HCT116 (cell line): ENCODE results near the gene SLC30A3. TPM values are rescaled to one million over a fixed set of nuclear protein-coding genes. Genes with fewer than 3 reads are reported as not detected.

Source experiments
- ATAC-seq: fragments of 200-7000 bp; cut with Tn5 transposase; 2 replicates; pipeline ENCODE4 v1.9.1; 2020; ENCODE audit warnings: mild to moderate bottlenecking, moderate library complexity
- BruUV-seq: library from RNA; stranded (reverse); fragments of 400-500 nt; replicated peaks from 2 replicates; lab custom pipeline; 2021; lab: Mats Ljungman, UMichigan
- CTCF ChIA-PET: fragments of 300-600 bp; sonication (Branson Sonifier 250); formaldehyde crosslinking; loops from one replicate; lab custom pipeline; 2021; ENCODE audit warnings: antibody characterized with exemption; lab: Charles Lee
- POLR2A ChIA-PET: fragments of 300-600, 350-600 bp; sonication (Branson Sonifier 250); formaldehyde crosslinking; loops from one replicate; lab custom pipeline; 2021; ENCODE audit warnings: antibody characterized with exemption; lab: Charles Lee
- RAD21 ChIA-PET, 2 experiments: fragments of 300-600 bp; sonication (Branson Sonifier 250); formaldehyde crosslinking; loops; one replicate each; lab custom pipeline; 2023; ENCODE audit warnings: low total read pairs in 2 of 2; ENCODE audit not compliant: uncharacterized antibody in 2 of 2, unreplicated experiment in 2 of 2, low non-redundant PET in 1 of 2; lab: Charles Lee
- DNase-seq: peaks from one replicate; pipeline ENCODE4 v3.0.0-alpha.2; 2010; ENCODE audit warnings: low read depth, low spot score
- H2AFZ ChIP-seq: fragments of 200-600 bp; shearing (Covaris generic), sonication (generic); 2 replicates; pipeline ENCODE4 v1.6.1; 2017; ENCODE audit warnings: low read depth, mixed run types, mixed read lengths, antibody characterized with exemption, low read length; ENCODE audit not compliant: poor library complexity, severe bottlenecking
- H3K27ac ChIP-seq: 2 replicates; pipeline ENCODE4 v1.5.1; 2012; ENCODE audit warnings: low read depth, low read length
- H3K27me3 ChIP-seq: fragments of 200-600 bp; sonication (generic); 2 replicates; pipeline ENCODE4 v1.6.1; 2016; ENCODE audit warnings: mixed run types, low read length, mixed read lengths; ENCODE audit not compliant: insufficient read depth
- H3K36me3 ChIP-seq, 2 experiments: fragments of 200-500 bp in 1 of 2; fragments of 200-600 bp in 1 of 2; sonication (Bioruptor generic) in 1 of 2; sonication (generic) in 1 of 2; 2 replicates each; pipeline versions ENCODE4 v1.5.1 to v1.6.1; 2014 to 2016; ENCODE audit warnings: low read length in 2 of 2, inconsistent platforms in 1 of 2, mixed read lengths in 1 of 2, mixed run types in 1 of 2; ENCODE audit not compliant: insufficient read depth in 2 of 2, control insufficient read depth in 1 of 2
- H3K4me1 ChIP-seq, 2 experiments: fragments of 200-600 bp in 1 of 2; sonication (generic) in 1 of 2; 2 replicates each; pipeline versions ENCODE4 v1.5.1 to v1.6.1; 2012 to 2017; ENCODE audit warnings: low read length in 2 of 2, inconsistent platforms in 1 of 2, mild to moderate bottlenecking in 1 of 2, mixed read lengths in 1 of 2, mixed run types in 1 of 2, moderate library complexity in 1 of 2; ENCODE audit not compliant: insufficient read depth in 2 of 2, control insufficient read depth in 1 of 2
- H3K4me2 ChIP-seq: fragments of 200-600 bp; sonication (generic); 2 replicates; pipeline ENCODE4 v1.6.1; 2017; ENCODE audit warnings: mixed run types, low read length, mixed read lengths
- H3K4me3 ChIP-seq, 2 experiments: fragments of 200-600 bp in 1 of 2; sonication (generic) in 1 of 2; replicated peaks in 1 of 2; 2 replicates each; pipeline ENCODE4 v1.5.1; 2011 to 2016; ENCODE audit warnings: low read length in 2 of 2, control low read depth in 1 of 2, low read depth in 1 of 2, mild to moderate bottlenecking in 1 of 2, mixed read lengths in 1 of 2, mixed run types in 1 of 2
- H3K79me2 ChIP-seq: fragments of 200-600 bp; sonication (generic); 2 replicates; pipeline ENCODE4 v1.6.1; 2017; ENCODE audit warnings: mild to moderate bottlenecking, mixed run types, low read length, moderate library complexity, mixed read lengths; ENCODE audit not compliant: insufficient read depth
- H3K9ac ChIP-seq: fragments of 200-600 bp; sonication (generic); 2 replicates; pipeline ENCODE4 v1.6.1; 2016; ENCODE audit warnings: low read length, mixed read lengths
- H3K9me2 ChIP-seq: fragments of 200-600 bp; sonication (generic), shearing (Covaris generic); 2 replicates; pipeline ENCODE4 v1.6.1; 2017; ENCODE audit warnings: mixed run types, mild to moderate bottlenecking, moderate library complexity; ENCODE audit not compliant: insufficient read depth
- H3K9me3 ChIP-seq, 2 experiments: fragments of 200-500 bp in 1 of 2; fragments of 200-600 bp in 1 of 2; sonication (Bioruptor generic) in 1 of 2; sonication (generic) in 1 of 2; 2 replicates each; pipeline ENCODE4 v1.6.1; 2014 to 2017; ENCODE audit warnings: low read length in 2 of 2, mixed read lengths in 2 of 2, inconsistent platforms in 1 of 2, low read depth in 1 of 2, mild to moderate bottlenecking in 1 of 2, mixed run types in 1 of 2, moderate library complexity in 1 of 2; ENCODE audit not compliant: control insufficient read depth in 1 of 2, insufficient read depth in 1 of 2
- H4K20me1 ChIP-seq: fragments of 200-600 bp; sonication (generic), shearing (Covaris generic); 2 replicates; pipeline ENCODE4 v1.6.1; 2017; ENCODE audit warnings: mixed run types, mild to moderate bottlenecking, moderate library complexity; ENCODE audit not compliant: insufficient read depth
- ATF3 ChIP-seq: IDR thresholded peaks from 2 replicates; pipeline ENCODE4 v1.6.1; 2012
- CBX3 ChIP-seq: IDR thresholded peaks from 2 replicates; pipeline ENCODE4 v1.6.1; 2012; ENCODE audit warnings: low read depth
- CEBPB ChIP-seq: IDR thresholded peaks from 2 replicates; pipeline ENCODE4 v1.6.1; 2012; ENCODE audit warnings: low read depth
- CTCF ChIP-seq, 3 experiments: fragments of 200-600 bp in 1 of 3; sonication (generic) in 1 of 3; IDR thresholded peaks in 2 of 3; conservative IDR thresholded peaks in 1 of 3; 2 replicates each; pipeline ENCODE4 v1.5.1; 2012 to 2017; ENCODE audit warnings: low read depth in 2 of 3, low read length in 2 of 3, antibody characterized with exemption in 1 of 3, borderline replicate concordance in 1 of 3, control low read depth in 1 of 3, mild to moderate bottlenecking in 1 of 3, mixed read lengths in 1 of 3, mixed run types in 1 of 3, moderate library complexity in 1 of 3; ENCODE audit not compliant: insufficient read depth in 1 of 3
- JUND ChIP-seq: IDR thresholded peaks from 2 replicates; pipeline ENCODE4 v1.6.1; 2012
- SRF ChIP-seq: IDR thresholded peaks from 2 replicates; pipeline ENCODE4 v1.6.1; 2012; ENCODE audit warnings: low read depth
- YY1 ChIP-seq: IDR thresholded peaks from 2 replicates; pipeline ENCODE4 v1.6.1; 2011; ENCODE audit warnings: low read length, low read depth, moderate library complexity, mild to moderate bottlenecking; ENCODE audit not compliant: insufficient replicate concordance; ENCODE audit errors: extremely low read depth
- ZBTB33 ChIP-seq: IDR thresholded peaks from 2 replicates; pipeline ENCODE4 v1.6.1; 2011; ENCODE audit warnings: mild to moderate bottlenecking, low read length, moderate library complexity; ENCODE audit not compliant: insufficient replicate concordance; ENCODE audit errors: extremely low read depth
- intact Hi-C: fragments of 100-400 bp; cut with micrococcal nuclease; formaldehyde crosslinking; loops from 2 replicates; pipeline ENCODE4 v1.10.0; 2022
- total RNA-seq: library from RNA; stranded (reverse); gene quantifications from one replicate; pipeline ENCODE4 v1.2.1, GENCODE V29; 2021; ENCODE audit not compliant: unreplicated experiment
- TF ChIP-seq, protein P1 (sequence below): IDR thresholded peaks from 2 replicates; pipeline ENCODE4 v1.6.1; 2012

The SLC30A3 gene
- total RNA-seq, 1 experiment from 2014 or later: 20.5 TPM

DNA sequence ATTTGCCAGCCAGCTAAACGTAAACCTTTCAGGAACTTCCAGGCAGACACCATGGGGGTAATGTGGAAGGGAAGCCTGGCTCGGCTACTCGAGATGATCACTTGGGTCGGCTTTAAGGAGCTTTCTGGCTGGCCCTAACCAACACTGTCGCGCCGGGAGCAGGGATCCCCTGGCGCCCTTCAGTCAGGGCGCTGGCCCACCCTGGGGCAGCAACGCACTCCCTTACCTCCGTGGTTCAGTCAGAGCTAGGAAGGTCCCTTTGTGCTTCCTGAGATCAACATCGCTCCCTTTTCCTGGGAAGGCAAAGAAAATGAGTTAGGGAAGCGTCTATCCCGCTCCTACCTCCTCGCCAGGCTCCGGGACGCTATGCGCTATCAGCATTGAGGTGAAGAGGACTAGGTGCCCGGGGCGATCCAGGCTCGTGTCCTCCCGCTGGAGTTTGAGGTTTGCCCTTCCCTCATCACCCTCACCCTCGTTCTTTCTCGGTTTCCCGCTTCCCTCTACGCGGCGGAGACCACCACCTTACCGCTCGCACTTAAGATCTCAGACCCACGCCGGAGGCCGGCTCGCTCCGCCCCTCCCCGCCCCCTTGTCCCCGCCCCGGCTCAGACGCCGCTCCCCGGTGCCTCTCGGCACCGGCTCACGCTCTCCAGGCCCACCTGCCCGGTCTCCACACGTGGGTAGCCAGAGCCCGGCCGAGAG is 51.5 kb downstream of the SLC30A3 start:
- peak overlapping the region; percentile 73 to 78 for H3K4me3 ChIP-seq
- peaks cover 37% of the 10 kb centered on the region for H3K79me2 ChIP-seq
- BruUV-seq: TSS peak; percentile 87
- ChIA-PET RAD21 (no interaction called here), POLR2A (interaction anchor here (0.6 to 1.5 kb wide), 3 partner anchors 9 to 252 kb away, joined by 3 to 5 read pairs (median 4); no protein-coding TSS in a partner anchor), CTCF (interaction anchor here (1.0 kb wide), 1 partner anchor 20 kb away, joined by 3 read pairs; no protein-coding TSS in a partner anchor)
- ATAC-seq (peak; percentile 81), DNase-seq (no peak)
- H3K4me1 ChIP-seq: peaks cover 3 to 14% of the 10 kb centered on the region in 2 experiments; a peak in 3 of 4 replicates
- H3K36me3 ChIP-seq: peaks cover 15 to 23% of the 10 kb centered on the region in 2 experiments; a peak in 2 of 4 replicates
- peak overlapping the region; percentile 87 for H3K4me2 ChIP-seq
- intact Hi-C loops: no loop called here
- H4K20me1 ChIP-seq: no peaks in the 10 kb centered on the region
- H3K9me3 ChIP-seq: no peaks in the 10 kb centered on the region
- H3K27ac ChIP-seq: peak overlapping the region; percentile 76
- H2AFZ ChIP-seq: no peak overlapping the region
- H3K27me3 ChIP-seq: no peaks in the 10 kb centered on the region
- H3K9ac ChIP-seq: peak overlapping the region; percentile 94
- TF ChIP-seq CEBPB: no peak
- TF ChIP-seq CBX3: no peak
- TF ChIP-seq, protein P1, sequence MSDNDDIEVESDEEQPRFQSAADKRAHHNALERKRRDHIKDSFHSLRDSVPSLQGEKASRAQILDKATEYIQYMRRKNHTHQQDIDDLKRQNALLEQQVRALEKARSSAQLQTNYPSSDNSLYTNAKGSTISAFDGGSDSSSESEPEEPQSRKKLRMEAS: peak; percentile 45; the same call in 1 of the 2 replicates
- H3K9me2 ChIP-seq: no peaks in the 10 kb centered on the region

- Histone ChIP-seq H3K9me2 (no peaks in the 10 kb centered on the region), H3K4me2 (no peak overlapping the region), H3K79me2 (peaks cover 37% of the 10 kb centered on the region), H3K9me3 (no peaks in the 10 kb centered on the region), H3K4me1 (peaks cover 3 to 14% of the 10 kb centered on the region in 2 experiments; a peak in 3 of 4 replicates), H2AFZ (no peak overlapping the region), H3K27me3 (no peaks in the 10 kb centered on the region), H3K9ac (no peak overlapping the region), H3K4me3 (no peak overlapping the region), H3K36me3 (peaks cover 20 to 33% of the 10 kb centered on the region in 2 experiments; a peak in 2 of 4 replicates), H3K27ac (no peak overlapping the region), H4K20me1 (no peaks in the 10 kb centered on the region)
- ChIA-PET POLR2A (no interaction called here), CTCF (interaction anchor here (0.6 kb wide), 1 partner anchor 39 kb away, joined by 3 read pairs; no protein-coding TSS in a partner anchor), RAD21 (no interaction called here)
- intact Hi-C loops: no loop called here
- no peak for DNase-seq
- TSS peak; percentile 23 for BruUV-seq
- no peak for ATAC-seq
- TF ChIP-seq YY1 (no peak), ZBTB33 (no peak), JUND (no peak), ATF3 (no peak), SRF (no peak), CTCF (IDR thresholded peaks at IDR 0.05 in 2 of 3, conservative IDR thresholded peaks at IDR 0.05 in 1 of 3; ENCODE audit: borderline replicate concordance in 1 of 3, insufficient read depth in 1 of 3, low read depth in 2 of 3, low read length in 2 of 3) (no peak)
These were observed 53.0 kb downstream of the SLC30A3 start for GRCh38 chr2:27209621-27210401.
